Stimulated activated CD8-positive, alpha-beta memory T cell treated with anti-CD3 and anti-CD28 coated beads, Interleukin-15, amount 100 ng/mL, for 4 hours (primary cell): Measurements from ENCODE around the gene LIX1L.

ENCODE experiments used
- DNase-seq, 2 donors: peaks; one replicate each; pipeline ENCODE4 v3.0.0-alpha.2; 2020; ENCODE audit warnings: low read depth in 2 of 2

LIX1L gene

DNA sequence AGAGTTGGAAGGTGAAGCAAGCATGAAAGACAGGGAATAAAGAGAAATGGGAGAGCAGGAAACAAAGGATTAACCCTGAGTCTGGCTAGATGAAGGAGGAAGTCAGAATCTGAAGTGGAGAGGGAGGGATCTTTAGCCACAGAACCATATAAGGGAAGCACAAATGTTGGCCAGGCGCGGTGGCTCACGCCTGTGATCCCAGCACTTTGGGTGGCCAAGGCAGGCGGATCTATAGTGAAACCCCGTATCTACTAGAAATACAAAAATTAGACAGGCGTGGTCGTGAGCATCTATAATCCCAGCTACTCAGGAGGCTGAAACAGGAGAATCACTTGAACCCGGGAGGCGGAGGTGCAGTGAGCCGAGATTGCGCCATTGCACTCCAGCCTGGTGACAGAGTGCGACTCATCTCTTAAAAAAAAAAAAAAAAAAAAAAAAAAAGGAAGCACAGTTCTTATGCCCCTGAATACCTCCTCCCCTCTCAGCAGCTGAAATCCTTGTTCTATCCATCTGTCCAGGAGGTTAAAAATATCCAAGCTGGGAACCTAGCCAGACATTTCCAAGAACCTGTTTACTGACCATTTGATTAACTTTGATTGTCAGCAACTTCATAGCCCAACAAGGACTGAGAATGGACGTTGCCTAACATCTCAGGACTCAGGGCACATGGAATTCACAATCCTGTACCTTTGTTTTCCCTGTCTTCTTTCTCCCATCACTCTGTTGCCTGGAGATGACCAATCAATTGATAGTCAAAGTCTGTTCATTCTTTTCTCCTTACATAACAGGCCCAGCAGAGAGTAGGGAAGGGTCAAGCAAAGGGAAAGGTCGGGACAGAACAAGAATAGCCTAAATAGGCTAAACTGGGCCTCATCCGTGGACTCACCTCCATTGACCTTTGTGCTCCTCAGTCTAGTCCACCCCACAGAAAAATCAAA is 28.0 kb upstream of the LIX1L start:
- no peak for DNase-seq

DNA sequence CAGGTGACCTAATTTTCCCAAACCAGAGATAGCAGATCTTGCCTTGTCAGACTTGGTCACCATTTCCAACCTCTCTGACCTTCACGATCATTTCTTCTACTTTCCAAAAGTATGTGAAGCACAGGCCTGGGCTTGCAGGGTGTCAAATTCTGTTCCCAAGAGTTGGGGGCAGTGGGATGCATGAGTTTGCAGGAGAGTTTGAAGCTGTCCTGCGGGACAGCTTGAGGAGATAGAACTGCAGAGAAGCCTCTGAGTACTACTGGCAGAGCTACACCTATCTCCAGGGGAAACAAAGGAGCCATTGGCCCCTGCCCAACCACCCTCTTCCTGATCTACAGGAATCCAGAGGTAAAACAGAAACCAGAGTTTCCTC is 27.3 kb upstream of the LIX1L start:
- no peak for DNase-seq

DNA sequence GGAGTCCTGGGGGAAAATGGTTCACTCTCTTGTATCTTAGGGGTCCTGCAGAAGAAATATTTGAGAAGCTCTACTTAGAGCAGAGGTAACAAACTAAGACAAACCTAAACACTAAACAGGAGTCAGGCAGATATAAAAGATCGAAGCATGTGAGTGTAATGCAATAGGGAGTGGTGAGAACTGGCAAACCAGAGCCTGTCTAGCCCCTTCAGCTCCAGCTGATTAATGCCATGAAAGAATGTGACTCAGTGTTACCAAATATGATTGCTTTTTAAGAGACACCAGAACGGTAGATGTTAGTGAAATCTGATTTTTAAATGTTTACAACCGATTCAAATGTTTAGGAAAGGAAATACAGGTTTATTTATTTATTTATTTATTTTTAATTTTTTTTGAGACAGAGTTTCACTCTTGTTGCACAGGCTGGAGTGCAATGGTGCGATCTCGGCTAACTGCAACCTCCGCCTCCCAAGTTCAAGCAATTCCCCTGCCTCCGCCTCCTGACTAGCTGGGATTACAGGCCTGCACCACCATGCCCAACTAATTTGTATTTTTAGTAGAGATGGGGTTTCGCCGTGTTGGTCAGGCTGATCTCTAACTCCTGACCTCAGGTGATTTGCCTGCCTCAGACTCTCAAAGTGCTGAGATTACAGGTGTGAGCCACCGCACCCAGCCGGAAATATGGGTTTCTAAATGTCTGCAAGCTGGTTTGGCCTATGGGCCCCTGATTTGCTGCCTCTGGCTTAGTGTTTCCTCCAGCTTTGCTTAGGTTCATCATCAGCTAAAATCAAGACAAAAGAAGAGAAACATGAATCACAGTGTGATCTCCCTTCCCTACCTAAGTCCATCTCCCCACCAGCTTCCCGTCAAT is 26.4 kb upstream of the LIX1L start:
- no peak for DNase-seq

DNA sequence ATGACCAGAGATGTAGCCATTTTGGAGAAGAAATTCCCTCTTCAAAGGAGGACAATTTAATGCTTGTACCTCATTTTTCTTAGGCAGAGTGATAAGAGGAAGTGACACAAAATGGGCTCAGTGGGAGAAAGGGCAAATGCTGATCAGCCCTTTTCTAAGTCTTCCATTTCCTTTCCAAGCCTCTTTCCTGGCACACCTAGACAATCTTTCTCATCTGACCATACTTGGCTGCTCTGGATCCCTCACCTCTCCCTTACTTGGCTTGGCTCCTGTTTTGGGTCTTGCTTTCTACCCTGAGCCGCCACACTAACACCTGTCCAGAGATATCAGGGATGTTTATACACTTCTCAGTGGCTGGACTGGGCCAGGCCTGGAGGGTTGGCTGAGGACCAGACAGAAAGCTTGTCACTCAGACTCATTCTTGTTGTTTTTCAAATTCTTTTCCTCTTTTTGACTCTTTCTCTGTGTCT is 25.4 kb upstream of the LIX1L start:
- no peak for DNase-seq

DNA sequence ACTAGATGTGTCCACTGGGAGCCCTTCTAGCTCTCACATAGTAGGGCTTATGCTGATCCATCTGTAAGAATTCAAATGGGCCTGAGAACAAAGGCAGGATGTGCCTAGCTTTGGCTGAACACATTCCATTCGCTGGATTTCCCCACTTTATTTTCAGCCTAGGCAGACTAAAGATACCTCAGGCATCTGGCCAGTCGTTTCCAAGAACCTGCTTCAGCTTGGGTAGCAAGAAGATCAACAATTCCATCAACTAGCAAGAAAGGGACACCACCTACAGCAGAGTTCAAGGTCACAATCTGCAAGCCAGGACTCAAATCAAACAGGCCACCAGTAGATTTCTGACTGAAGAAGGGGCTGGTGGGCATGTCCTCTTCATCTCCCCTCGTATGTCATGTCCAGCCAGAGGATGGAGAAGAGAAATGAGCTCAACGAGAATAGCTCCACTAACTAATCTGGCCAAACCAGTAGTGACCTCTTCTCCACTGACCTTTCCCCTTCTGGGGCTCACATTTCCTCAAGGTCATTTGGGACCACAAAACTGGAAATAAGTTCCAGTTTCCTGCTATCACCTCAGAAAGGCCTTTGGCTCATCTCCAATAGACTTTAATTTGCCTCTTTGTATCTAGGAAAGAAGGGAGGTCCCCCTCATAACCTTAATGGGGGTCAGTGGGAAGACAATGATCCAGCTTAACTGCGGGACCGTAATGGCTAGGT is 24.4 kb upstream of the LIX1L start:
- no peak for DNase-seq

DNA sequence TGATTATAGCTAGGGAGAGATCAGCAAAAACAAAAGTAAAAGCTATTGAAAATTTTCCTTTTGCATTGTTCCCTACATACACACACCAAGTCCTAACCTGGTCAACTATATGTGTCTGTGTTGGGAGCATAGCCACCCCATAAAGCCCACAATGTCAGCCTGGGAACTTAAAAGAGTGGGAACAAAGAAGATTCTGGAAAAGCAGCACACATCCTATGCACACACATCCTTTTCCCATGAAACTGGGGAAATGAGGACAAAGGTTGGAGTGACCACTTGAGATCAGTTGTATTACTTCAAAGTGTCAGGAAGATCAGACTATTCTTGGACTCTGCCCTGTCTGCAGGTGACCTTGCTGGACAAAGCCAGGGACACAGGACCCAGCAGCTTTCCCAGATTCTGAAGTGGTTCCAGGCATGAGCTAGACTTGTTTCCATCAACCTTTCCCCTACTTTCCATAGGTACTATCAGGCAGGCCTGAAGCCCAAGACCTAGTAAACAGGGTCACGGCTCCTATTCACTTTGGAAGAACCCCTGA is 22.7 kb upstream of the LIX1L start:
- no peak for DNase-seq

DNA sequence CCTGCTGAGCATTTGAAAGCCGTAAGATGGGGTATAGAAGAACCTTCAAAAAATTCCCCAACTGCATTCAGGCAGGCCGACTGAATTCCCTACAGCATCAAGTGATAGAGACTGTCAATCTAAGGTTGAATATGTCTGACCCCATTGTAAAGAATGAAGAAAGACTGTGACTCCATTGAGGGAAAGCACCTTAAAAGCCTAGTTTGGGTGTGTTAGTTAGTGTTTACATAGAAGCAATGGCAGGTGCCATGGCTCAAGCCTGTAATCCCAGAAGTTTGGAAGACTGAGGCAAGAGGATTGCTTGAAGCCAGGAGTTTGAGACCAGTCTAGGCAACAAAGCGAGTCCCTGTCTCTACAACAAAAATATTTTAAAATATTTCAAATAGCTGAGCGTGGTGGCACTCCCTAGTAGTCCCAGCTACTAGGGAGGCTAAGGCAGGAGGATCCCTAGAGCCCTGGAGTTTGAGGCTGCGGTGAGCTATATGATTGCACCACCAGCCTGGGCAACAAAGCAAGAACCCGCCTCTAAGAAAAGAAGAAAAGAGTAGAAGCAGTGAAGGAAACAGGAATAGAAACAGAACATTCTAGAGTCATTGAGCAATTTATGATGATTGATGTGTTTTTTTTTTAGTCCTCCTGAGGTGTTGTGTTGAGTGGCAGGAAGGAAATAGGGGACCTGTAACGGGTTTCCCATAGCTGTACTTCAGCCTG is 22.1 kb upstream of the LIX1L start:
- no peak for DNase-seq

DNA sequence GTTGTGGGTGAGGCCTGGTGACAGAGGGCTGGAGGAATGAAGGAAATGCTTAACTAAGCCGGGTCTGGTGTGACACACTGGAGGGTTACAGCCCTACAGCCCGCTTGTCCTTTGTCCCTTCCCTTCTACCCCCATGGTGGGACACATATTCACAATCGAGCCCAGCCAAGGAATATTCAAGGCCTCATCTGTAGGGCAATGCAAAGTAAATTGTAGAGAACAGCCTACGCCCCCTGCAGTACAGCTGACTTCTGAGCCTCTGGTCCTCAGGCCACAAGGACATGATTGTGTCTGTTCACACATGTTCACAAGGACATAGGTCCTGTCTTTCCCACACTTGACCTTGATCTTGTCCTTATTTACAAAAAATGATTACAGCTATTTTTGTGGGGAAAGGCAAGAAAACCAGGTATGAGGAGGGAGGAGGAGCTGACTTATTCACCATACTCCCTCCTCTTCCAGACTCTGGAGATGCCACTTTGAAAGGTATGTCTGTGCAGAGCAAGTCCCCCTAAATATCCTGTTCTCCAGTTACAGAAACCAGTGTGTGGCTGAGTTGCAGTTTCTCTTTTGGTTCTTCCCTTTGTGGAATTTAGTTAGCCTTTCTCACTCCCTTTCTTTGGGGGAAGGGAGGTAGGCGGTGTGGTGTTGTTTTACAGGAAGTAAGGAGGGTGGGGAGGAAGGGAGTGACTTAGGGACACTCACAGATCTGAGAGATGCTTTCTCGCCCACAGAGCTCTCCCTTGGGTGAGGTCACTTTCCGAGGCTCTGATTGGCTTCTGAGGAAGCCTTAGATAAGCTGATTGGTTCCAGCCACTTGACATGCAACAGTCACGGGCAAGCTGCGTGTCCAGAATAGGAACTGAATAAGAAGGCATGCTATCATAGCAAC is 21.3 kb upstream of the LIX1L start:
- peak in 1 of 2 donors; percentile 74 for DNase-seq

DNA sequence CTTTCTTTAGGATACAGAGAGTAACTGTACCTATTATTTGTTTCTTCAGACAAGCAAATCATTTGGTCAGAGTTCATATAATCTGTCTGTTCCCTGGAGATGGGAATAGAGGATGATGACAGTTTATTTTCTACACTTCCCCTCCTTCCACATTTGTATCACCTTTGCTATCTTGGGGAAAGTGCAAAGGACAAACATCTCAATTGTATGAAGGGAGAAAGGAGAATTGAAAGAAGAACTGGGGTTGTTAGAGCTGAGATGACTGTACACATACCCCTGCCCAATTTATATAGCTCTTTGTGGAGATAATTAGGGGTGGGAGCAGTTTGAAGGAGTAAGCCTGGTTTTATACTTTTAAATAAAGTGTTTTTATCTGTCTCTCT is 20.6 kb upstream of the LIX1L start:
- no peak for DNase-seq

DNA sequence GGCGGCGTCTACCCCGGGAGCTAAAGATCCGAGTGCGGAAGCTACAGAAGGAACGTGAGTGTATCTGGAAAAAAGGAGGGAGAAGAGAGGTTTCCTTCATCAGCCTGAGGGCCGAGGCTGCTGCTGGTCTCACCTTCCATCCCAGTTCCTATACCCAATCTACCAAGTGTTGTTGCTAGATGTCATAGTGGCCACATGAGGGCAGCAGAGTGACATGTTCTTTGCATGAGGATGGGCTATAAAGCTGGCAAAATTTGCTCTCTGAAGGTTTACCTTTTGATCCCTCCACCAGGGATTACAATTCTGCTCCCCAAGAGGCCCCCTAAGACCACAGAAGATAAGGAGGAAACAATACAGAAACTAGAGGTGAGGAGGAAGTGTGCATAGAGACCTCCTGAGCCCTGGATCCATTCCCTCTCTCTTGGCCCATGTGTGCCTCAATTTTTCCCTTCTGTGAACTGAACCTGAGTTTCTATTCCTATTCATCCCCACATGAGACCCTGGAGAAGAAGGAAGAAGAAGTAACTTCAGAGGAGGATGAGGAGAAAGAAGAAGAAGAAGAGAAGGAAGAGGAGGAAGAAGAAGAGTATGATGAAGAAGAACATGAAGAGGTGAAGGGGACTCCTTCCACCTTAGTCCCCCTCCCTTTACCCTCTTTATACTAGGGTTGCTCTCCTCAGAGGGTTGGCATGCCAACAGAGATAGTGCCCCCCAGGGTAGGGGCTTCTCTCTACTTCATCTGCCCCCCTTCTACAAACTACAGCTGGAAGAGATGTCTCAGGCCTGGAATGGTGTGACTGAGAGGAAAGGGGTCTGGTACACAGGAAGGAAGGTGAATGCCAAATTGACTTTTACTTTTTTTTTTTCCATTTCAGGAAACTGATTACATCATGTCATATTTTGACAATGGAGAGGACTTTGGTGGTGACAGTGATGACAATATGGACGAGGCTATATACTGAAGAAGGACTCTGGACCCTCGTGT is 20.0 kb upstream of the LIX1L start:
- peak in 1 of 2 donors; percentile 63 for DNase-seq

DNA sequence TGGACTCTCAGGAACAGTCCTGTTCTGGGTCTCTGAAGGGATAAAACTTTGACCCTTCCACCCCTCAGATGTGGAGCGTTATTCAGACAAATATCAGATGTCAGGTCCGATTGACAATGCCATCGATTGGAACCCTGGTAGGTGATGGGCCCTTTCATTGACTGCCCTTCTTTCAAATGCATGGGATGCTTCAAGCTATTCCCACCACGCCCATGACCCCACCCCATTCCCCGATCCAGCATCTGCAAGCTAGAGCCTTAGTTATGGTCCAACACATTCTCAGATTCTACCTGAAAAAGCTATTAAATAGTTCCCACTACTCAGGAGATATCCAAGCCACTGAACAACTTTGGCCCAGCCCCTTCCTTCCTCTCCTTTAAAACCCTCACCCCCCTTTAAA is 19.2 kb upstream of the LIX1L start:
- no peak for DNase-seq

DNA sequence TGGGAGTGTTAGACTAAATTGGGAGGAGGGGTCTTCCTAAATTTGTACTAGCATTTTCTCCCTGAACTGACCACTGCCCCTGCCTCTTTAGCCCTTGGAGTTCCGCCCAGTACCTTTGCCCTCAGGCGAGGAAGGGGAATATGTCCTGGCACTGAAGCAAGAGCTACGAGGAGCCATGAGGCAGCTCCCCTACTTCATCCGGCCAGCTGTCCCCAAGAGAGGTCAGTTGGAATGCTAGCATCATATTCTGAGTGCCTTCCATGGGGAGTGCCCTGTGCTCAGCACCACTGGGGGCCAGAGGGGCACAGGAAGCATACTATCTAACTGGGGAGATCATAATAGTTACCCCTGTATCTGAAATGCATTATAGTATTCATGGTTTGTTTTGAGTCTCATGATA is 17.4 kb upstream of the LIX1L start:
- no peak for DNase-seq

DNA sequence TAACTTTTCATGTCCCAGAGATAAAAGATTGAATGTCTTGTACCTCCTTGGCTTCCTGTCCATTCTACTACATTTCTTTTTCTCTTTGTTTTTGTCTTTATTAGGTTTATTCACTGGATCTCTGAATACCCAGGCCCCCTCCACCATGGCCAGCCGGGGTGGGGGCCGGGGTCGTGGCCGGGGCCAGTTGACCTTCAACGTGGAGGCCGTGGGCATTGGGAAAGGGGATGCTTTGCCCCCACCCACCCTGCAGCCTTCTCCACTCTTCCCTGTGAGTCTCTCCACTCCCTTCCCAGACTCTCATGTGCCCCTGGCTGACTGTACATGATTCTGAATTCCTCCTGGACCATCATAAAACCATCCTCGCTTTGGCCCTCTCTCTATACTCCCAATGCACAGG is 16.9 kb upstream of the LIX1L start:
- DNase-seq: no peak

DNA sequence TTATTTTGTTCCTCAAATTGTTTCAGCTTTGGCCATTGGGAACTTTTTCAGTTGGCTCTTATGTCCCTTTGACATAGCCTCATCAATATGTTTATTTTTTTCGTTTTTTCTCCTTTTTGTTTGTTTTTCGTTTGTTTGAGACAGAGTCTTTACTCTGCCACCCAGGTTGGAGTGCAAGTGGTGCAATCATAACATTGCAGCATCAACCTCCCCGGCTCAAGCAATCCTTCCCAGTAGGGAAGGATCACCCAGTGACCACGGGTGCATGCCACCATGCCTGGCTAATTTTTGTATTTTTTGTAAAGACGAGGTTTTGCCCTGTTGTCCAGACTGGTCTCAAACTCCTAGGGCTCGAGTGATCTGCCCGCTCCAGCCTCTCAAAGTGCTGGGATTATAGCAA is 14.8 kb upstream of the LIX1L start:
- no peak for DNase-seq

DNA sequence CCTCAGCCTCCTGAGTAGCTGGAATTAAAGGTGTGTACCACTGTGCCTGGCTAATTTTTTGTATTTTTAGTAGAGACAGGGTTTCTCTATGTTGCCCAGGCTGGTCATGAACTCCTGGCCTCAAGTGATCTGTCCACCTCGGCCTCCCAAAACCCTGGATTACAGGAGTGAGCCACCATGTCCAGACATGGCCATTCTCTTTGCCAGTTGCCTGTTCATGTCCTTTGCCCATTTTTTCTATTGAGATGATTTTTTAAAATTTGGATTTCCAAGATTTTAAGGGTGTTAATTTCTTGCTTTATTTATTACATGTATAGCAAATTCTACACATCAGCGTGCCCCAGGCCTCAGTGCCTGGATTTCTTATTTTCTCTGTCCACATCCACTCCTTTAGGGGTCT is 9.5 kb upstream of the LIX1L start:
- DNase-seq: no peak

DNA sequence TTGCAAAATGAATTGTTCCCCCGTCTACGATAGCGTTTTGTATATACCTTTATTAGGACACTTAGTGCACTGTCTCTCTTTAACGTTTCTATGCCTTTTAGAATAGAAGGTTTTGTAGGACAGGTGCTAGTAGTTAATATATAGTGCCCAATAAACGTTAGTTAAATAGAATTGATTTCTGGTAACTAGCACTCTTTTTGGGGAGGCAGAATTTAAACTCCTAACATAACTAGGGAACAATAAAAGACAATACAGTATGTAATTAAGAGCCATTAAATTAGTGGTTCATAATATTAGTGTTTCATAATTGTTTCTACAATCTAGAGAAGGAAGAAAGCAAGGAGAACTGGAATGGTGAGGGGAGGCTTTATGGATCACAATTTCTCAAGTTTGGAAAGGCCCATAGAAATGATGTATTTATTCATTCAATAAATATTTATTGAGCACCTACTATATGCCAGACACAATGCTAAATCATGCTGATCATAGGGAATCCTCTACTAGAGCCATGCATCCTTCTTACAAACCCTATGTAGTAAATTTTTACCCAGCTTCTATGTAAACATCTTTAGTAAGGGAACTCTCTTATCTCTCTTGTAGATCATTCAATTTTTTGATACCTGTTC is 7.4 kb upstream of the LIX1L start:
- no peak for DNase-seq

DNA sequence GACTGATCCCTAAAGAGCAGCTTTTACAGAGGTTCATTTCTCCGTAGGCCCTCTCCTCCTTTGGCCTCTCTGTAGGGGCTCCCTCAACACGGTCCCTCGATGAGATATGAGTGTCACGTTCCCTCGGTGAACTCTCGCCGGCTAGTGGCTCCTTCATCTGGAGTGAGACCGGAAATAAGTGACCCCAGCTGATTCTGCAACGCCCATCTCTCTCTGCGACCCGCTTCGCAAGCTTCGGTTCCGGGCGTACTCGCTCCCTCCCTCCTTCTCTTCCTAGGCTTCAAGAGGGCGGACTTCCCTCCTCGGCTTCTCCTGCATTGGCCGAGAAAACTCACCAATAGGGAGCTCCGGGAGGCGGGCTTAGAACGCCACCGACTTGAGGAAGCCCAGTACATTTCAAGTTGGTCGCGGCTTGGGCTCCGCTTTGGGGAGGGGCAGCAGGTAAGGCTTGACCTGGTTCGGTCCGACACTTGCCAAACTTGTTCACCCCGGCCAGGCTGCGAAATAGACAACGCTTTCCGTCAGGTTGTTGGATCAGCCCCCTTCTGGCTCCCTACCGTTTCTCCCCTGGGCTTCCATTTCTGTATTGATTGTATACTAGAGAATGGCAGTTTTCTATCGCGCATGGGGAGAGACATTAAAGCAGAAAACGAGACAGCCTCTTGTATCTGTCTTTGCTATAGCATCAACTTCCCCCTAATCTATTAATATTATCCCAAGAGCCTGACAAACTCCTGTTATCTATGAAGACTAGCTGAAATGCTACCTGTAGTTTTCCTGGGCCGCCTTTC is 6.7 kb upstream of the LIX1L start, which contains the start of the genes ANKRD34A and POLR3GL:
ANKRD34A (minus strand) TSS at position 248 of the 791 bp plus-strand sequence. CDS start 2,816 bp downstream, outside the sequence.
POLR3GL (plus strand) TSS at position 363 of the 791 bp plus-strand sequence. CDS start 10,176 bp downstream, outside the sequence.
- peak; percentile 76 to 87 for DNase-seq
